IMR-90 (cell line): Measurements from ENCODE around the gene RPS24. TPM values are rescaled to one million over a fixed set of nuclear protein-coding genes. Genes with fewer than 3 reads are reported as not detected.

Experiments used
- ATAC-seq: fragments of 200-7000 bp; cut with Tn5 transposase; 2 replicates; pipeline ENCODE4 v1.9.1; 2020; ENCODE audit warnings: low read depth, mild to moderate bottlenecking, moderate library complexity
- BruUV-seq: library from RNA; stranded (reverse); fragments of 400-500 nt; replicated peaks from 2 replicates; lab custom pipeline; 2021; lab: Mats Ljungman, UMichigan
- CTCF ChIA-PET: fragments of 300-600 bp; formaldehyde crosslinking; extraction: SDS; loops from one replicate; lab custom pipeline; 2021; ENCODE audit warnings: antibody characterized with exemption; lab: Yijun Ruan, JAX
- POLR2A ChIA-PET: fragments of 300-600 bp; sonication (Branson Sonifier 250); formaldehyde crosslinking; loops from one replicate; lab custom pipeline; 2022; ENCODE audit warnings: antibody characterized with exemption; ENCODE audit not compliant: unreplicated experiment; lab: Charles Lee
- DNase-seq: peaks from one replicate; pipeline ENCODE4 v3.0.0; 2013
- H2AFZ ChIP-seq: replicated peaks from 2 replicates; pipeline ENCODE3; 2013; ENCODE audit warnings: low read length, mild to moderate bottlenecking; ENCODE audit not compliant: poor library complexity
- H2AK5ac ChIP-seq: 2 replicates; pipeline ENCODE4 v1.6.1; 2013; ENCODE audit warnings: low read depth, low read length, inconsistent platforms
- H2AK9ac ChIP-seq: replicated peaks from 2 replicates; pipeline ENCODE3; 2013; ENCODE audit warnings: mild to moderate bottlenecking, low read depth, low read length, moderate library complexity; ENCODE audit not compliant: poor library complexity
- H2BK120ac ChIP-seq: 2 replicates; pipeline ENCODE4 v1.6.1; 2013; ENCODE audit warnings: low read depth, low read length, inconsistent platforms
- H2BK15ac ChIP-seq: 3 replicates; pipeline ENCODE4 v1.6.1; 2013; ENCODE audit warnings: low read depth, low read length, inconsistent platforms
- H2BK20ac ChIP-seq: 2 replicates; pipeline ENCODE4 v1.6.1; 2013; ENCODE audit warnings: low read depth, mild to moderate bottlenecking, inconsistent platforms, low read length, moderate library complexity
- H2BK5ac ChIP-seq: 2 replicates; pipeline ENCODE4 v1.6.1; 2013; ENCODE audit warnings: mild to moderate bottlenecking, low read depth, low read length, inconsistent platforms; ENCODE audit not compliant: poor library complexity, severe bottlenecking
- H3K14ac ChIP-seq: replicated peaks from 2 replicates; pipeline ENCODE4 v1.6.1; 2013; ENCODE audit warnings: low read depth, low read length, inconsistent platforms
- H3K18ac ChIP-seq: 2 replicates; pipeline ENCODE4 v1.6.1; 2013; ENCODE audit warnings: low read depth, low read length, control low read depth
- H3K23ac ChIP-seq: 2 replicates; pipeline ENCODE4 v1.6.1; 2013; ENCODE audit warnings: low read depth, low read length, inconsistent platforms
- H3K27ac ChIP-seq: 2 replicates; pipeline ENCODE4 v1.5.1; 2013; ENCODE audit warnings: mild to moderate bottlenecking, control low read depth, low read length; ENCODE audit not compliant: insufficient read depth
- H3K27me3 ChIP-seq: 2 replicates; pipeline ENCODE4 v1.6.1; 2013; ENCODE audit warnings: low read length; ENCODE audit not compliant: control insufficient read depth, insufficient read depth
- H3K36me3 ChIP-seq: 2 replicates; pipeline ENCODE4 v1.6.1; 2013; ENCODE audit warnings: low read length, mixed read lengths; ENCODE audit not compliant: control insufficient read depth, insufficient read depth
- H3K4ac ChIP-seq: 2 replicates; pipeline ENCODE4 v1.6.1; 2013; ENCODE audit warnings: low read depth, low read length, inconsistent platforms
- H3K4me1 ChIP-seq: 2 replicates; pipeline ENCODE4 v1.6.1; 2013; ENCODE audit warnings: low read length, mixed read lengths; ENCODE audit not compliant: control insufficient read depth, insufficient read depth
- H3K4me2 ChIP-seq: 2 replicates; pipeline ENCODE4 v1.6.1; 2013; ENCODE audit warnings: low read depth, mild to moderate bottlenecking, control low read depth, low read length, moderate library complexity
- H3K4me3 ChIP-seq: 2 replicates; pipeline ENCODE4 v1.5.1; 2013; ENCODE audit warnings: low read depth, mild to moderate bottlenecking, control low read depth, low read length, moderate library complexity; ENCODE audit not compliant: insufficient read depth
- H3K56ac ChIP-seq: 2 replicates; pipeline ENCODE4 v1.6.1; 2013; ENCODE audit warnings: low read length, inconsistent platforms; ENCODE audit not compliant: insufficient read depth; ENCODE audit errors: extremely low read depth
- H3K79me1 ChIP-seq, 2 experiments: 2 replicates each; pipeline ENCODE4 v1.6.1; 2013; ENCODE audit warnings: low read length in 2 of 2, inconsistent platforms in 1 of 2, low read depth in 1 of 2
- H3K9ac ChIP-seq: 2 replicates; pipeline ENCODE4 v1.6.1; 2013; ENCODE audit warnings: low read depth, low read length, control low read depth
- H3K9me1 ChIP-seq: 2 replicates; pipeline ENCODE4 v1.6.1; 2013; ENCODE audit warnings: low read length, inconsistent platforms; ENCODE audit not compliant: insufficient read depth
- H3K9me3 ChIP-seq: 2 replicates; pipeline ENCODE4 v1.6.1; 2013; ENCODE audit warnings: low read length; ENCODE audit not compliant: control insufficient read depth, insufficient read depth
- H4K20me1 ChIP-seq: 2 replicates; pipeline ENCODE4 v1.6.1; 2013; ENCODE audit warnings: low read length, inconsistent platforms; ENCODE audit not compliant: insufficient read depth
- H4K5ac ChIP-seq: 2 replicates; pipeline ENCODE4 v1.6.1; 2013; ENCODE audit warnings: mild to moderate bottlenecking, low read depth, low read length, control low read depth
- H4K8ac ChIP-seq, 2 experiments: 2 replicates each; pipeline ENCODE4 v1.6.1; 2013; ENCODE audit warnings: low read depth in 2 of 2, low read length in 2 of 2, control low read depth in 1 of 2, inconsistent platforms in 1 of 2
- H4K91ac ChIP-seq: 2 replicates; pipeline ENCODE4 v1.6.1; 2013; ENCODE audit warnings: low read depth, low read length, inconsistent platforms; ENCODE audit not compliant: insufficient read depth
- CEBPB ChIP-seq: IDR thresholded peaks from 2 replicates; pipeline ENCODE4 v1.6.1; 2012; ENCODE audit warnings: low read depth, low read length, improper control_type of control experiment
- CHD1 ChIP-seq: IDR thresholded peaks from 2 replicates; pipeline ENCODE4 v1.6.1; 2012; ENCODE audit warnings: low read depth, low read length, improper control_type of control experiment
- MAFK ChIP-seq: IDR thresholded peaks from 2 replicates; pipeline ENCODE4 v1.6.1; 2012; ENCODE audit warnings: low read depth, low read length, improper control_type of control experiment
- MAZ ChIP-seq: IDR thresholded peaks from 2 replicates; pipeline ENCODE4 v1.6.1; 2012; ENCODE audit warnings: low read depth, mild to moderate bottlenecking, low read length, improper control_type of control experiment, moderate library complexity, borderline replicate concordance
- NFE2L2 ChIP-seq: fragments of 150-350 bp; IDR thresholded peaks from 2 replicates; pipeline ENCODE4 v1.6.1; 2016; ENCODE audit warnings: low read depth, mild to moderate bottlenecking, low read length
- RAD21 ChIP-seq: IDR thresholded peaks from 2 replicates; pipeline ENCODE4 v1.6.1; 2012; ENCODE audit warnings: low read length, improper control_type of control experiment
- RCOR1 ChIP-seq: IDR thresholded peaks from 2 replicates; pipeline ENCODE4 v1.6.1; 2012; ENCODE audit warnings: mild to moderate bottlenecking, low read length, improper control_type of control experiment; ENCODE audit not compliant: insufficient replicate concordance
- RFX5 ChIP-seq: IDR thresholded peaks from 2 replicates; pipeline ENCODE4 v1.8.0; 2012; ENCODE audit warnings: low read depth, mild to moderate bottlenecking, low read length, moderate library complexity
- SMC3 ChIP-seq: fragments of 150-350 bp; IDR thresholded peaks from 2 replicates; pipeline ENCODE4 v1.6.1; 2016; ENCODE audit warnings: low read depth, mild to moderate bottlenecking, antibody characterized with exemption, low read length, moderate library complexity
- whole genome bisulfite sequencing, 2 experiments: methylation state at CpG; one replicate each; pipeline versions ENCODE4 v1.1.5 to v1.1.7; 2013; ENCODE audit warnings: missing lambda C conversion rate in 2 of 2; ENCODE audit not compliant: insufficient read length in 1 of 2; ENCODE audit errors: extremely low coverage in 2 of 2; 5-methylcytosine and 5-hydroxymethylcytosine counted together
- dilution Hi-C: fragments of 300-500 bp; cut with HindIII; formaldehyde crosslinking; loops from one replicate; pipeline ENCODE4 v1.14.3; 2018; ENCODE audit warnings: low sequenced_read_pairs; ENCODE audit not compliant: unreplicated experiment
- in situ Hi-C: fragments of 300-500 bp; cut with MboI; formaldehyde crosslinking; loops from 3 replicates; pipeline ENCODE4 v1.14.3; 2019; ENCODE audit warnings: low sequenced_read_pairs, inconsistent platforms, mixed read lengths
- intact Hi-C: fragments of 100-400 bp; cut with micrococcal nuclease; formaldehyde crosslinking; loops from 2 replicates; pipeline ENCODE4 v1.10.0; 2022
- polyA plus RNA-seq, 3 experiments: library from polyadenylated mRNA; depleted of rRNA; stranded (reverse); fragments of >200 nt; gene quantifications; 2 replicates each; pipeline ENCODE4 v1.2.3, GENCODE V29; 2012; ENCODE audit warnings: low replicate concordance in 1 of 3
- total RNA-seq: library from RNA; depleted of rRNA; stranded (reverse); fragments of >200 nt; gene quantifications from 2 replicates; pipeline ENCODE4 v1.2.3, GENCODE V29; 2012
- TF ChIP-seq, protein P1 (sequence below): fragments of 150-350 bp; IDR thresholded peaks from 2 replicates; pipeline ENCODE4 v1.6.1; 2017; ENCODE audit warnings: mild to moderate bottlenecking, antibody characterized with exemption, low read length, low read depth

RPS24 gene
- total and polyA plus RNA-seq, 2 of the 4 experiments (the other 2 are of a cell fraction): 1,664 to 4,721 TPM

DNA sequence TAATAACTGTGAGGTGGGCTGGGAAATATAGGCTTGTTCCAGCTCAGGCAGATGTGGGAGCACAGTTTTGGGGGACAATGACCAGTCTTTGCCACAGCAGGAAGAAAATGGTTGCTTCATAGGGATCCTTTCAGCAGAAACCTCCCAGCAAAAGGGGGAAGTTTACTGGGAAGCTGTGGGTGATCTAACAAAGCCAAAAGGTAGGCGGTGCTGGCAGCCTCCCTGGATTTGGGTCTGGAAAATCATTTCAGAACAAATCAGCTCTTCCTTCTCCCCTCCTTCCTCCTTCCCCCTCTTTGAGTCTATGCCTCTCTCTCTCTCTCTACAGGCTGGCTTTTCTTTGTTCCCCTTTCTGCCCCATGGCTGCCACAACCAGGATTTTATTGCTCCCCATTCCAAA is 16.2 kb downstream of the RPS24 start:
- no peak overlapping the region for H3K18ac ChIP-seq
- ChIA-PET POLR2A (no interaction called here), CTCF (interaction anchor here (0.6 kb wide), 1 partner anchor 117 kb away, joined by 3 read pairs; no protein-coding TSS in a partner anchor)
- no peak overlapping the region for H2BK20ac ChIP-seq
- no peak overlapping the region for H2AK9ac ChIP-seq
- H3K4me3 ChIP-seq: no peak overlapping the region
- no peak overlapping the region for H2BK15ac ChIP-seq
- H2BK120ac ChIP-seq: no peak overlapping the region
- H3K4me1 ChIP-seq: peaks cover 17% of the 10 kb centered on the region
- H4K5ac ChIP-seq: no peak overlapping the region
- TF ChIP-seq MAZ (no peak), RCOR1 (no peak), CEBPB (no peak), NFE2L2 (no peak), SMC3 (no peak), RAD21 (no peak), RFX5 (no peak), CHD1 (no peak), MAFK (no peak)
- TF ChIP-seq, protein P1, sequence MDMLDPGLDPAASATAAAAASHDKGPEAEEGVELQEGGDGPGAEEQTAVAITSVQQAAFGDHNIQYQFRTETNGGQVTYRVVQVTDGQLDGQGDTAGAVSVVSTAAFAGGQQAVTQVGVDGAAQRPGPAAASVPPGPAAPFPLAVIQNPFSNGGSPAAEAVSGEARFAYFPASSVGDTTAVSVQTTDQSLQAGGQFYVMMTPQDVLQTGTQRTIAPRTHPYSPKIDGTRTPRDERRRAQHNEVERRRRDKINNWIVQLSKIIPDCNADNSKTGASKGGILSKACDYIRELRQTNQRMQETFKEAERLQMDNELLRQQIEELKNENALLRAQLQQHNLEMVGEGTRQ: no peak
- no peak overlapping the region for H3K14ac ChIP-seq
- no TSS peak for BruUV-seq
- ATAC-seq: no peak
- no peak overlapping the region for H2AFZ ChIP-seq
- H3K36me3 ChIP-seq: no peaks in the 10 kb centered on the region; the same call in 1 of the 2 replicates
- no peak overlapping the region for H3K23ac ChIP-seq
- H3K9ac ChIP-seq: no peak overlapping the region
- H4K8ac ChIP-seq: no peak overlapping the region
- H3K4ac ChIP-seq: no peak overlapping the region
- H2AK5ac ChIP-seq: no peak overlapping the region
- H3K4me2 ChIP-seq: no peak overlapping the region
- no peak overlapping the region for H3K56ac ChIP-seq
- peaks cover 4% of the 10 kb centered on the region; the same call in 1 of the 2 replicates for H4K20me1 ChIP-seq
- no peak overlapping the region for H4K91ac ChIP-seq
- dilution Hi-C loops (no loop called here), in situ Hi-C loops (loop anchor here (5.0 to 10.0 kb wide), 4 partner anchors 255 to 1147 kb away; no protein-coding TSS in a partner anchor), intact Hi-C loops (loop anchor here (5.0 to 10.0 kb wide), 3 partner anchors 147 to 922 kb away; no protein-coding TSS in a partner anchor)
- 100% methylated on average over 1 of the region's 1 CpG; no CpG with 5 or more reads in 1 of the 2 experiments for WGBS, 2 experiments
- no peak overlapping the region for H3K27ac ChIP-seq
- no peaks in the 10 kb centered on the region for H3K27me3 ChIP-seq
- no peaks in the 10 kb centered on the region for H3K9me3 ChIP-seq
- DNase-seq: no peak
- peaks cover 0 to 15% of the 10 kb centered on the region in 2 experiments; a peak in 3 of 4 replicates for H3K79me1 ChIP-seq
- no peak overlapping the region for H2BK5ac ChIP-seq
- H3K9me1 ChIP-seq: peaks cover 17% of the 10 kb centered on the region
